HepG2 (cell line): ENCODE data around the gene STPG4. TPM values are rescaled to one million over a fixed set of nuclear protein-coding genes. Genes with fewer than 3 reads are reported as not detected.
A peak's percentile ranks its signal among the peaks of the same experiment; 100 is the strongest.

Source experiments
- ARID5B ChIP-seq: IDR thresholded peaks from 2 replicates; pipeline ENCODE4 v1.4.0; 2020; ENCODE audit warnings: mild to moderate bottlenecking, missing genetic modification reagents
- ATAD3A ChIP-seq: sonication (generic); formaldehyde crosslinking; IDR thresholded peaks from 2 replicates; pipeline ENCODE4 v1.4.0; 2020; ENCODE audit warnings: missing genetic modification reagents
- BCL3 ChIP-seq: sonication (generic); formaldehyde crosslinking; IDR thresholded peaks from 2 replicates; pipeline ENCODE4 v1.5.1; 2020; ENCODE audit warnings: mild to moderate bottlenecking, missing genetic modification reagents, moderate library complexity
- DPF2 ChIP-seq: sonication (generic); formaldehyde crosslinking; IDR thresholded peaks from 2 replicates; pipeline ENCODE4 v1.4.0; 2020; ENCODE audit warnings: mild to moderate bottlenecking, low read depth, missing genetic modification reagents, borderline replicate concordance
- FOSL2 ChIP-seq: sonication (generic); formaldehyde crosslinking; IDR thresholded peaks from 2 replicates; pipeline ENCODE4 v1.4.0; 2020; ENCODE audit warnings: missing genetic modification reagents
- HNRNPK ChIP-seq: fragments of 200-400 bp; formaldehyde crosslinking; IDR thresholded peaks from 2 replicates; pipeline ENCODE4 v1.6.1; 2018; ENCODE audit warnings: low read length, low read depth, moderate library complexity, mild to moderate bottlenecking; ENCODE audit not compliant: poor library complexity, severe bottlenecking
- HOXA3 ChIP-seq: sonication (generic); formaldehyde crosslinking; IDR thresholded peaks from 2 replicates; pipeline ENCODE4 v1.5.0; 2020; ENCODE audit warnings: missing genetic modification reagents
- KDM1A ChIP-seq: IDR thresholded peaks from 2 replicates; pipeline ENCODE4 v1.6.1; 2016; ENCODE audit warnings: missing compliant biosample characterization
- MLX ChIP-seq: IDR thresholded peaks from 2 replicates; pipeline ENCODE4 v1.6.1; 2016
- NR2F2 ChIP-seq: IDR thresholded peaks from 2 replicates; pipeline ENCODE4 v1.6.1; 2012; ENCODE audit warnings: low read depth, inconsistent platforms, borderline replicate concordance
- RARA ChIP-seq: IDR thresholded peaks from 2 replicates; pipeline ENCODE4 v1.6.1; 2016; ENCODE audit warnings: missing genetic modification reagents, missing compliant biosample characterization
- SNAI1 ChIP-seq: sonication (generic); formaldehyde crosslinking; IDR thresholded peaks from 2 replicates; pipeline ENCODE4 v1.5.0; 2020; ENCODE audit warnings: mild to moderate bottlenecking, missing genetic modification reagents, borderline replicate concordance
- SOX13 ChIP-seq, 3 experiments: fragments of 450-650 bp in 1 of 3; sonication (generic) in 1 of 3; formaldehyde crosslinking in 1 of 3; IDR thresholded peaks in 2 of 3; conservative IDR thresholded peaks in 1 of 3; 2 replicates each; pipeline versions ENCODE4 v1.5.0 to v1.6.1; 2016 to 2020; ENCODE audit warnings: antibody characterized with exemption in 1 of 3, mild to moderate bottlenecking in 1 of 3, missing compliant biosample characterization in 1 of 3, missing genetic modification reagents in 1 of 3, moderate library complexity in 1 of 3
- XRCC5 ChIP-seq: fragments of 200-400 bp; formaldehyde crosslinking; optimal IDR thresholded peaks from 2 replicates; pipeline ENCODE3; 2017; ENCODE audit warnings: mild to moderate bottlenecking, low read length
- YEATS4 ChIP-seq: sonication (generic); formaldehyde crosslinking; IDR thresholded peaks from 2 replicates; pipeline ENCODE4 v1.4.0; 2020; ENCODE audit warnings: missing genetic modification reagents, borderline replicate concordance
- ZNF3 ChIP-seq: IDR thresholded peaks from 2 replicates; pipeline ENCODE4 v1.7.0; 2017; ENCODE audit warnings: inconsistent platforms
- ZNF562 ChIP-seq: sonication (generic); formaldehyde crosslinking; IDR thresholded peaks from 2 replicates; pipeline ENCODE4 v1.8.0; 2022; ENCODE audit warnings: missing genetic modification reagents, borderline replicate concordance
- ZNF644 ChIP-seq: IDR thresholded peaks from 2 replicates; pipeline ENCODE4 v1.6.1; 2016; ENCODE audit warnings: low read depth
- ZNF709 ChIP-seq: sonication (generic); formaldehyde crosslinking; IDR thresholded peaks from 2 replicates; pipeline ENCODE4 v1.5.0; 2020; ENCODE audit warnings: mild to moderate bottlenecking, missing genetic modification reagents
- polyA plus RNA-seq, 8 experiments: library from polyadenylated mRNA; depleted of rRNA in 3 of 8; stranded (reverse) in 7 of 8; unstranded in 1 of 8; fragments of >200 nt; fragmentation: Illumina TruSeq in 4 of 8; extraction: Trizol in 4 of 8; gene quantifications; 2 replicates each; pipeline versions ENCODE4 v1.2.1 to v1.2.3, GENCODE V29; 2011 to 2016; ENCODE audit warnings: low read depth in 4 of 8, missing spikeins in 1 of 8, mixed read lengths in 1 of 8; ENCODE audit not compliant: insufficient read depth in 1 of 8
- total RNA-seq, 5 experiments: library from RNA; depleted of rRNA; stranded (reverse); fragments of >200 nt; fragmentation: Illumina TruSeq; extraction: Trizol; gene quantifications; 2 replicates each; pipeline ENCODE4 v1.2.3, GENCODE V29; 2016; ENCODE audit warnings: low read depth in 1 of 5
- TF ChIP-seq, protein P1 (sequence below): sonication (generic); formaldehyde crosslinking; IDR thresholded peaks from 2 replicates; pipeline ENCODE4 v1.4.0; 2020; ENCODE audit warnings: missing genetic modification reagents
- TF ChIP-seq, protein P2 (sequence below): sonication (generic); formaldehyde crosslinking; IDR thresholded peaks from 2 replicates; pipeline ENCODE4 v1.4.0; 2020; ENCODE audit warnings: mild to moderate bottlenecking, low read depth, missing genetic modification reagents

Gene STPG4
- total and polyA plus RNA-seq, 2 of the 13 experiments (the other 11 are each of a cell fraction or from before 2014, with no cell fraction given): 0.11 to 0.15 TPM

- TF ChIP-seq ZNF644 (peak; percentile 66; the same call in 1 of the 2 replicates), HOXA3 (CRISPR knock-in tag) (peak; percentile 55), MLX (CRISPR knock-in tag) (no peak), BCL3 (no peak), ZNF3 (CRISPR knock-in tag) (0 out of 2 replicates have a peak, but pooled peaks have one; percentile 39), DPF2 (CRISPR knock-in tag) (peak; percentile 53; the same call in 1 of the 2 replicates), SNAI1 (no peak), SOX13 (IDR thresholded peaks at IDR 0.05) (no peak), SOX13 (CRISPR knock-in tag; conservative IDR thresholded peaks at IDR 0.05 in 1 of 2, IDR thresholded peaks at IDR 0.05 in 1 of 2) (peak in 1 of 2 experiments; percentile 52; a peak in 2 of 4 replicates), FOSL2 (CRISPR knock-in tag) (peak; percentile 84), HNRNPK (peak; percentile 57), ATAD3A (CRISPR knock-in tag) (no peak), RARA (CRISPR knock-in tag) (peak; percentile 45), NR2F2 (peak; percentile 16; the same call in 1 of the 2 replicates), ARID5B (CRISPR knock-in tag) (peak; percentile 69), KDM1A (peak; percentile 72; the same call in 1 of the 2 replicates), XRCC5 (peak; percentile 25), YEATS4 (CRISPR knock-in tag) (no peak), ZNF709 (CRISPR knock-in tag) (no peak), ZNF562 (CRISPR knock-in tag) (no peak)
- TF ChIP-seq, protein P1, sequence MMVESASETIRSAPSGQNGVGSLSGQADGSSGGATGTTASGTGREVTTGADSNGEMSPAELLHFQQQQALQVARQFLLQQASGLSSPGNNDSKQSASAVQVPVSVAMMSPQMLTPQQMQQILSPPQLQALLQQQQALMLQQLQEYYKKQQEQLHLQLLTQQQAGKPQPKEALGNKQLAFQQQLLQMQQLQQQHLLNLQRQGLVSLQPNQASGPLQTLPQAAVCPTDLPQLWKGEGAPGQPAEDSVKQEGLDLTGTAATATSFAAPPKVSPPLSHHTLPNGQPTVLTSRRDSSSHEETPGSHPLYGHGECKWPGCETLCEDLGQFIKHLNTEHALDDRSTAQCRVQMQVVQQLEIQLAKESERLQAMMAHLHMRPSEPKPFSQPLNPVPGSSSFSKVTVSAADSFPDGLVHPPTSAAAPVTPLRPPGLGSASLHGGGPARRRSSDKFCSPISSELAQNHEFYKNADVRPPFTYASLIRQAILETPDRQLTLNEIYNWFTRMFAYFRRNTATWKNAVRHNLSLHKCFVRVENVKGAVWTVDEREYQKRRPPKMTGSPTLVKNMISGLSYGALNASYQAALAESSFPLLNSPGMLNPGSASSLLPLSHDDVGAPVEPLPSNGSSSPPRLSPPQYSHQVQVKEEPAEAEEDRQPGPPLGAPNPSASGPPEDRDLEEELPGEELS (CRISPR knock-in tag): 0 out of 2 replicates have a peak, but pooled peaks have one; percentile 28
- TF ChIP-seq, protein P2, sequence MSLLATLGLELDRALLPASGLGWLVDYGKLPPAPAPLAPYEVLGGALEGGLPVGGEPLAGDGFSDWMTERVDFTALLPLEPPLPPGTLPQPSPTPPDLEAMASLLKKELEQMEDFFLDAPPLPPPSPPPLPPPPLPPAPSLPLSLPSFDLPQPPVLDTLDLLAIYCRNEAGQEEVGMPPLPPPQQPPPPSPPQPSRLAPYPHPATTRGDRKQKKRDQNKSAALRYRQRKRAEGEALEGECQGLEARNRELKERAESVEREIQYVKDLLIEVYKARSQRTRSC (CRISPR knock-in tag): no peak
These were observed 17.2 kb upstream of the STPG4 start (continued) for GRCh38 chr2:47172156-47172921.
